GM12878 (cell line): Measurements from ENCODE around the gene PHLDA3. TPM values are rescaled to one million over a fixed set of nuclear protein-coding genes. Genes with fewer than 3 reads are reported as not detected.

ENCODE experiments used
- ATAC-seq: fragments of 200-7000 bp; cut with Tn5 transposase; 3 replicates; pipeline ENCODE4 v1.9.1; 2020; ENCODE audit warnings: mild to moderate bottlenecking, moderate library complexity
- BruUV-seq: library from RNA; stranded (reverse); fragments of 400-500 nt; replicated peaks from 2 replicates; lab custom pipeline; 2021; lab: Mats Ljungman, UMichigan
- CTCF ChIA-PET: fragments of 300-600 bp; sonication (Branson Sonifier 250); formaldehyde crosslinking; extraction: SDS; loops from one replicate; lab custom pipeline; 2021; ENCODE audit warnings: inconsistent platforms; lab: Yijun Ruan, JAX
- POLR2A ChIA-PET: fragments of 350-600 bp; formaldehyde crosslinking; extraction: SDS; loops from one replicate; lab custom pipeline; 2021; ENCODE audit warnings: inconsistent platforms; lab: Charles Lee
- RAD21 ChIA-PET: fragments of 300-600 bp; sonication (Branson Sonifier 250); formaldehyde crosslinking; loops from one replicate; lab custom pipeline; 2023; ENCODE audit warnings: antibody characterized with exemption; ENCODE audit not compliant: unreplicated experiment; lab: Charles Lee
- SMC1A ChIA-PET: fragments of 300-600 bp; sonication (Branson Sonifier 250); formaldehyde crosslinking; loops from one replicate; lab custom pipeline; 2023; ENCODE audit not compliant: unreplicated experiment, uncharacterized antibody; lab: Charles Lee
- DNase-seq: peaks from one replicate; pipeline ENCODE4 v3.0.0-alpha.2; 2011; ENCODE audit warnings: low read depth, low spot score
- FAIRE-seq: peaks from 3 replicates; lab custom pipeline; 2011; peaks lifted over from hg19 to GRCh38; lab: Jason Lieb, UNC
- H2AFZ ChIP-seq: 2 replicates; pipeline ENCODE4 v1.6.0; 2011; ENCODE audit warnings: low read depth, low read length, control low read depth; ENCODE audit not compliant: control insufficient read depth
- H3K27ac ChIP-seq: 2 replicates; pipeline ENCODE4 v1.5.1; 2011; ENCODE audit warnings: control low read depth; ENCODE audit not compliant: control insufficient read depth, insufficient read depth
- H3K27me3 ChIP-seq, 2 experiments: replicated peaks in 1 of 2; 2 replicates each; pipeline versions ENCODE4 v1.6.0 to v1.6.1; 2011; ENCODE audit warnings: low read length in 1 of 2; ENCODE audit not compliant: control insufficient read depth in 2 of 2, insufficient read depth in 2 of 2
- H3K36me3 ChIP-seq, 2 experiments: 2 replicates each; pipeline ENCODE4 v1.5.1; 2011; ENCODE audit warnings: low read length in 1 of 2; ENCODE audit not compliant: control insufficient read depth in 2 of 2, insufficient read depth in 2 of 2
- H3K4me1 ChIP-seq: 2 replicates; pipeline ENCODE4 v1.6.1; 2011; ENCODE audit warnings: mild to moderate bottlenecking, low read length, moderate library complexity, mixed read lengths; ENCODE audit not compliant: control insufficient read depth, insufficient read depth
- H3K4me2 ChIP-seq: 2 replicates; pipeline ENCODE4 v1.6.0; 2011; ENCODE audit warnings: control low read depth; ENCODE audit not compliant: control insufficient read depth, insufficient read depth
- H3K4me3 ChIP-seq: fragments of 200-600 bp; sonication (generic); 2 replicates; pipeline ENCODE4 v1.5.1; 2016
- H3K79me2 ChIP-seq: 2 replicates; pipeline ENCODE4 v1.6.0; 2011; ENCODE audit warnings: low read length; ENCODE audit not compliant: control insufficient read depth, insufficient read depth
- H3K9ac ChIP-seq: 2 replicates; pipeline ENCODE4 v1.8.0; 2011; ENCODE audit warnings: low read length, control low read depth, mixed read lengths; ENCODE audit not compliant: control insufficient read depth, insufficient read depth
- H3K9me3 ChIP-seq: replicated peaks from 3 replicates; pipeline ENCODE4 v1.5.1; 2011; ENCODE audit warnings: mild to moderate bottlenecking, low read length; ENCODE audit not compliant: control insufficient read depth, insufficient read depth
- H4K20me1 ChIP-seq: 2 replicates; pipeline ENCODE4 v1.6.0; 2011; ENCODE audit not compliant: control insufficient read depth, insufficient read depth
- E2F8 ChIP-seq: fragments of 450-650 bp; IDR thresholded peaks from 2 replicates; pipeline ENCODE4 v1.6.1; 2018; ENCODE audit warnings: mild to moderate bottlenecking, low read depth, moderate library complexity; ENCODE audit not compliant: partially characterized antibody
- FOXM1 ChIP-seq: IDR thresholded peaks from 2 replicates; pipeline ENCODE4 v1.6.1; 2012; ENCODE audit warnings: low read depth, mild to moderate bottlenecking, inconsistent platforms, low read length, moderate library complexity
- HDGF ChIP-seq: fragments of 450-650 bp; IDR thresholded peaks from 2 replicates; pipeline ENCODE4 v1.6.1; 2016; ENCODE audit warnings: antibody characterized with exemption
- IRF4 ChIP-seq: IDR thresholded peaks from 2 replicates; pipeline ENCODE4 v1.6.1; 2011; ENCODE audit warnings: low read depth, low read length
- MYB ChIP-seq: fragments of 150-350 bp; IDR thresholded peaks from 2 replicates; pipeline ENCODE4 v1.6.1; 2014; ENCODE audit warnings: mild to moderate bottlenecking, low read depth, low read length, borderline replicate concordance
- RAD21 ChIP-seq: IDR thresholded peaks from 2 replicates; pipeline ENCODE4 v1.6.1; 2011; ENCODE audit warnings: mild to moderate bottlenecking, low read depth, low read length, moderate library complexity; ENCODE audit not compliant: insufficient read depth
- SMAD5 ChIP-seq: IDR thresholded peaks from 2 replicates; pipeline ENCODE4 v1.6.1; 2016; ENCODE audit warnings: antibody characterized with exemption, low read depth
- STAT3 ChIP-seq: IDR thresholded peaks from 2 replicates; pipeline ENCODE4 v1.6.1; 2011; ENCODE audit warnings: low read depth, low read length, improper control_type of control experiment
- SUPT20H ChIP-seq: IDR thresholded peaks from 2 replicates; pipeline ENCODE4 v1.6.1; 2011; ENCODE audit warnings: low read depth, mild to moderate bottlenecking, low read length, moderate library complexity, borderline replicate concordance; ENCODE audit not compliant: control insufficient read depth
- TBL1XR1 ChIP-seq: IDR thresholded peaks from 2 replicates; pipeline ENCODE4 v1.6.1; 2012; ENCODE audit warnings: low read depth, low read length, improper control_type of control experiment
- ZNF592 ChIP-seq: fragments of 450-650 bp; IDR thresholded peaks from 2 replicates; pipeline ENCODE4 v1.6.1; 2017; ENCODE audit warnings: mild to moderate bottlenecking, moderate library complexity
- ZSCAN29 ChIP-seq: fragments of 450-650 bp; IDR thresholded peaks from 2 replicates; pipeline ENCODE4 v1.6.1; 2017; ENCODE audit warnings: mild to moderate bottlenecking, moderate library complexity
- WGBS: methylation state at CpG from one replicate; pipeline ENCODE4 v1.1.6; 2016; ENCODE audit warnings: low lambda C conversion rate; ENCODE audit not compliant: insufficient replicate concordance, insufficient coverage; ENCODE audit errors: missing lambda C conversion rate; 5-methylcytosine and 5-hydroxymethylcytosine counted together
- in situ Hi-C: fragments of 300-500 bp; cut with MboI; formaldehyde crosslinking; loops from 9 replicates; pipeline ENCODE4 v1.14.3; 2018; ENCODE audit warnings: mixed read lengths
- intact Hi-C: fragments of 100-400 bp; cut with micrococcal nuclease; formaldehyde crosslinking; loops from one replicate; pipeline ENCODE4 v1.14.2; 2022; ENCODE audit not compliant: unreplicated experiment
- polyA plus RNA-seq, 11 experiments: library from polyadenylated mRNA; depleted of rRNA in 4 of 11; unstranded in 6 of 11; stranded (reverse) in 5 of 11; fragments of >200 nt; fragmentation: Nextera tagmentation in 4 of 11; fragmentation: Illumina TruSeq in 1 of 11; extraction: Ambion mirVana in 4 of 11; extraction: Trizol in 1 of 11; gene quantifications; 1 replicate in 1 of 11; 2 replicates in 10 of 11; pipeline versions ENCODE4 v1.2.1 to v1.2.3, GENCODE V29; 2011 to 2016; ENCODE audit warnings: inconsistent platforms in 2 of 11, missing spikeins in 2 of 11, low read depth in 1 of 11
- total RNA-seq, 4 experiments: library from RNA; depleted of rRNA in 3 of 4; stranded (reverse); fragments of >200 nt in 3 of 4; fragmentation: Illumina TruSeq in 1 of 4; extraction: Trizol in 1 of 4; gene quantifications; 2 replicates each; pipeline versions ENCODE4 v1.2.1 to v1.2.3, GENCODE V29; 2013 to 2021
- TF ChIP-seq, protein P1 (sequence below): fragments of 450-650 bp; IDR thresholded peaks from 2 replicates; pipeline ENCODE4 v1.6.1; 2017; ENCODE audit warnings: antibody characterized with exemption, mild to moderate bottlenecking, moderate library complexity

Gene PHLDA3
- total and polyA plus RNA-seq, 10 of the 15 experiments (the other 5 are each of a cell fraction or from before 2014, with no cell fraction given), result 0.60 to 57.4 (median 21.8) TPM

DNA sequence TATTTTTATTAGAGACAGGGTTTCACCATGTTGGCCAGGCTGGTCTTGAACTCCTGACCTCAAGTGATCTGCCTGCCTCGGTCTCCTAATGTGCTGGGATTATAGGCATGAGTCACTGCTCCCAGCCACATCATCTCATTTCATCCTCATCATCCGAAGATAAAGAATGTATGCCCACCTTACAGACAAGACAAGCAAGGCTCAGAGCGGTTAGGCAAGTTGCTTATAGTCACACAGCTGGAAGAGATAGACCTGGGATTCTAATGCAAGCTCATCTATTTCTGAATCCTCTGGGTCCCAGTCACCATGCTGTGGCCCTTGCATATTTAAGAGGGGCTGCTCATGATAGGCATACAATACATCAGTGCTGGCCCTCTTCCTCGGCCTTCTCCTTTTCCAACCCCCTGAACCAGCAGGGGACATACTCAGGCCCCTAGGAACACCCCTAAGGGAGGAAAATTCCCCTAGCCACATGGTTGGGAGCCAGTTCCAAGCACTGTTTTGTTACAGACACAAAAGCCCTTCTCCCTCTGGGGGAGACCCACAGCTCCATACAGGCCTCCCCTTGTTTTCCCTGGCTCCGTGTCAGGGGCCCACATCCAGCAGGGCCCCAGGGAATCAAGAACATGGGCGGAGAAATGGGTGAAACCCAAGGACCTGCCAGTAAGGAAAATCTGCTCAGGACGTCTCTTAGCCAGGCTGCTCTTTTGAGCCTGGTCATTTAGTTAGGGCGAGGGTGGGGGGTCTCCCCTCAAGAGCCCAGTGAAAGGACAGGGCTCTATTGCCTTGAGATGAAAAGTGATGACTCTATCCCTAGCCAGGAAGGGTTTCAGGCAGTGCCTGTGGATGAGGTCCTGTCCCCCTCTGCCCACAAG is 31.0 kb upstream of the PHLDA3 start:
- 83% methylated on average over 8 of the region's 8 CpGs for WGBS
- Histone ChIP-seq H3K9me3 (no peaks in the 10 kb centered on the region), H3K9ac (no peak overlapping the region), H3K36me3 (peaks cover 5 to 6% of the 10 kb centered on the region in 2 experiments; a peak in 3 of 4 replicates), H3K79me2 (peaks cover 5% of the 10 kb centered on the region), H3K4me3 (no peak overlapping the region), H4K20me1 (no peaks in the 10 kb centered on the region), H2AFZ (no peak overlapping the region), H3K4me2 (no peak overlapping the region), H3K27ac (no peak overlapping the region), H3K27me3 (no peaks in the 10 kb centered on the region), H3K4me1 (0 out of 2 replicates have a peak, but pooled peaks cover under 1% of the 10 kb centered on the region)
- POLR2A ChIA-PET, result no interaction called here
- no TSS peak for BruUV-seq
- in situ Hi-C loops (no loop called here), intact Hi-C loops (no loop called here)
- DNase-seq, result no peak
- CTCF ChIA-PET, result interaction anchor here (1.5 to 13.1 kb wide), 3 partner anchors 8 to 15 kb away, joined by 3 to 198 read pairs (median 144); no protein-coding TSS in a partner anchor
- SMC1A ChIA-PET, result interaction anchor here (1.4 to 18.7 kb wide), 4 partner anchors 12 to 64 kb away, joined by 4 to 514 read pairs (median 30); no protein-coding TSS in a partner anchor
- no peak for FAIRE-seq
- RAD21 ChIA-PET, result interaction anchor here (0.8 to 15.3 kb wide), 2 partner anchors 10 to 18 kb away, joined by 4 to 505 read pairs; no protein-coding TSS in a partner anchor
- ATAC-seq, result no peak
- TF ChIP-seq ZSCAN29 (no peak), FOXM1 (no peak), IRF4 (no peak), E2F8 (no peak), TBL1XR1 (no peak), SUPT20H (no peak), RAD21 (no peak), SMAD5 (no peak), MYB (no peak), STAT3 (no peak), ZNF592 (no peak), HDGF (no peak)
- TF ChIP-seq, protein P1, sequence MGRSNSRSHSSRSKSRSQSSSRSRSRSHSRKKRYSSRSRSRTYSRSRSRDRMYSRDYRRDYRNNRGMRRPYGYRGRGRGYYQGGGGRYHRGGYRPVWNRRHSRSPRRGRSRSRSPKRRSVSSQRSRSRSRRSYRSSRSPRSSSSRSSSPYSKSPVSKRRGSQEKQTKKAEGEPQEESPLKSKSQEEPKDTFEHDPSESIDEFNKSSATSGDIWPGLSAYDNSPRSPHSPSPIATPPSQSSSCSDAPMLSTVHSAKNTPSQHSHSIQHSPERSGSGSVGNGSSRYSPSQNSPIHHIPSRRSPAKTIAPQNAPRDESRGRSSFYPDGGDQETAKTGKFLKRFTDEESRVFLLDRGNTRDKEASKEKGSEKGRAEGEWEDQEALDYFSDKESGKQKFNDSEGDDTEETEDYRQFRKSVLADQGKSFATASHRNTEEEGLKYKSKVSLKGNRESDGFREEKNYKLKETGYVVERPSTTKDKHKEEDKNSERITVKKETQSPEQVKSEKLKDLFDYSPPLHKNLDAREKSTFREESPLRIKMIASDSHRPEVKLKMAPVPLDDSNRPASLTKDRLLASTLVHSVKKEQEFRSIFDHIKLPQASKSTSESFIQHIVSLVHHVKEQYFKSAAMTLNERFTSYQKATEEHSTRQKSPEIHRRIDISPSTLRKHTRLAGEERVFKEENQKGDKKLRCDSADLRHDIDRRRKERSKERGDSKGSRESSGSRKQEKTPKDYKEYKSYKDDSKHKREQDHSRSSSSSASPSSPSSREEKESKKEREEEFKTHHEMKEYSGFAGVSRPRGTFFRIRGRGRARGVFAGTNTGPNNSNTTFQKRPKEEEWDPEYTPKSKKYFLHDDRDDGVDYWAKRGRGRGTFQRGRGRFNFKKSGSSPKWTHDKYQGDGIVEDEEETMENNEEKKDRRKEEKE, result no peak
